Right atrium auricular region (tissue), 2 donors: ENCODE data around the gene DOCK1. TPM values are rescaled to one million over a fixed set of nuclear protein-coding genes. Genes with fewer than 3 reads are reported as not detected.

ENCODE experiments used
- DNase-seq: peaks from one replicate; pipeline ENCODE4 v3.0.0-alpha.2; 2019; ENCODE audit warnings: low spot score
- H3K27ac ChIP-seq, 2 donors: fragments of 200-600 bp; sonication (generic); 1 replicate in 1 of 2; 2 replicates in 1 of 2; pipeline ENCODE4 v1.5.1; 2016 to 2019
- H3K27me3 ChIP-seq, 2 donors: fragments of 200-600 bp; sonication (generic); one replicate each; pipeline versions ENCODE4 v1.5.1 to v1.6.0; 2017 to 2019
- H3K36me3 ChIP-seq: fragments of 200-600 bp; sonication (generic); one replicate; pipeline ENCODE4 v1.5.1; 2016
- H3K4me1 ChIP-seq, 2 donors: fragments of 200-600 bp; sonication (generic); one replicate each; pipeline versions ENCODE4 v1.5.1 to v1.6.0; 2017 to 2019
- H3K4me3 ChIP-seq, 2 donors: fragments of 200-600 bp; sonication (generic); 1 replicate in 1 of 2; 2 replicates in 1 of 2; pipeline ENCODE4 v1.5.1; 2017 to 2019; ENCODE audit warnings: mild to moderate bottlenecking in 1 of 2, moderate library complexity in 1 of 2
- H3K9me3 ChIP-seq, 2 donors: fragments of 200-600 bp; sonication (generic); one replicate each; pipeline ENCODE4 v1.5.1; 2019
- total RNA-seq, 2 donors: library from RNA; depleted of rRNA; stranded (reverse); fragments of >200 nt; gene quantifications; one replicate each; pipeline ENCODE4 v1.1.0, GENCODE V29; 2016
- TF ChIP-seq, protein P1 (sequence below), 2 donors: fragments of 200-600 bp; sonication (generic); IDR thresholded peaks; one replicate each; pipeline ENCODE4 v1.5.1; 2019; ENCODE audit warnings: antibody characterized with exemption in 2 of 2

Gene DOCK1
- total RNA-seq, 2 donors from 2014 or later = 13.0 to 16.8 TPM

DNA sequence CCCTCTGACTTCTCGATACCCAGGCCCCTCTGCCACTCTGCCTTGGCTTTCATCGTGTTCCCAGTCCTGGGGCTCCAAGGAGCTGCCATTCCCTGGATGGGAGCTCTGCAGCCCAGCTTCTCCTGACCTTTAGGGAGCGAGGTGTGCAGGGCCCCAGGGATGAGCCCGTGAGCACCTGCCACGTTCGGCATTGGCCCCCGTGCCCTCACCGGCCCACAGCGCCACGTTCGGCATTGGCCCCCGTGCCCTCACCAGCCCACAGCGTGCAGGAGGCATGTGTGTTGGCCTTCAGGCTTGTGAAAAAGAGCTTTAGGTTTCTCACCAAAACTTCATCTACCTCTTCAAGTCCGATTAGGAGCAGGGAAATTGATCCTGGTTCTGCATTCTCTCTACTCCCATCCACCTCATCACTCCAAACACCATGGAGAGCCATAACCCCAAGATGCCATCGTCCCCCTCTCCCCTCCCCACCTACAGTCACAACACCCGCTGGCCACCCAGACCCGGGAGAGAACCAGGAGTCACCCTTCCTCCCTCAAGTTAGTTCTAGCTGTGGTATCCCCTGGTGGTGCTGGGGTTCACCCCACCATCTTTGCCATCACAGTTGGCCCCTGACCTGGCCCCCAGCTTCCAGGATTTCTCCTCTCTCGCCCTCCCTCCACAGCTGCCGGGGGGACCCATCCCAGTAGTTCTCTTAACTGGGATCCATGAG lies 524.5 kb downstream of the DOCK1 start:
- no peaks in the 10 kb centered on the region for H3K4me1 ChIP-seq
- TF ChIP-seq, protein P1, sequence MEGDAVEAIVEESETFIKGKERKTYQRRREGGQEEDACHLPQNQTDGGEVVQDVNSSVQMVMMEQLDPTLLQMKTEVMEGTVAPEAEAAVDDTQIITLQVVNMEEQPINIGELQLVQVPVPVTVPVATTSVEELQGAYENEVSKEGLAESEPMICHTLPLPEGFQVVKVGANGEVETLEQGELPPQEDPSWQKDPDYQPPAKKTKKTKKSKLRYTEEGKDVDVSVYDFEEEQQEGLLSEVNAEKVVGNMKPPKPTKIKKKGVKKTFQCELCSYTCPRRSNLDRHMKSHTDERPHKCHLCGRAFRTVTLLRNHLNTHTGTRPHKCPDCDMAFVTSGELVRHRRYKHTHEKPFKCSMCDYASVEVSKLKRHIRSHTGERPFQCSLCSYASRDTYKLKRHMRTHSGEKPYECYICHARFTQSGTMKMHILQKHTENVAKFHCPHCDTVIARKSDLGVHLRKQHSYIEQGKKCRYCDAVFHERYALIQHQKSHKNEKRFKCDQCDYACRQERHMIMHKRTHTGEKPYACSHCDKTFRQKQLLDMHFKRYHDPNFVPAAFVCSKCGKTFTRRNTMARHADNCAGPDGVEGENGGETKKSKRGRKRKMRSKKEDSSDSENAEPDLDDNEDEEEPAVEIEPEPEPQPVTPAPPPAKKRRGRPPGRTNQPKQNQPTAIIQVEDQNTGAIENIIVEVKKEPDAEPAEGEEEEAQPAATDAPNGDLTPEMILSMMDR (IDR thresholded peaks at IDR 0.05) = no peak
- no peaks in the 10 kb centered on the region for H3K9me3 ChIP-seq
- no peak overlapping the region for H3K4me3 ChIP-seq
- DNase-seq = no peak
- H3K27ac ChIP-seq = no peak overlapping the region
- H3K36me3 ChIP-seq = peaks cover 22% of the 10 kb centered on the region
- no peaks in the 10 kb centered on the region for H3K27me3 ChIP-seq

DNA sequence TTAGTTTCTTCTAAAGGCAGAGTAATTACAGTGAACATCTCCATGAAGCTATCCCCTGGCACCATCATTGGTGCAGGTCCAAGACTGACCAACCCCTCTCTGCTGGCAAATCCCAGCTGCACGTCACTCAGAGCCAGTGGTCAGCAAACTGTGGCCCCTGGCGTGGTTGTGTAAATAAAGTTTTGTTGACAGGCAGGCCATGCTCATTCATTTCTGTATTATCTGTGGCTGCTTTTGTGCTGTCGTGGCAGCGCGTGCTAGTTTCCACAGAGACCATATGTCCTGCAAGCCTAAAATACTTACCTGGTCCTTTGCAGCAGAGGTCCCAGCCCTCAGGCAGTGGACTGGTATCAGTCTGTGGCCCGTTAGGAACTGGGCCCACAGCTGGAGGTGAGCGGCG lies 526.3 kb downstream of the DOCK1 start:
- Histone ChIP-seq H3K9me3 (no peaks in the 10 kb centered on the region), H3K27ac (no peak overlapping the region), H3K4me3 (no peak overlapping the region), H3K27me3 (no peaks in the 10 kb centered on the region), H3K4me1 (no peaks in the 10 kb centered on the region), H3K36me3 (peaks cover 12% of the 10 kb centered on the region)
- TF ChIP-seq, protein P1 (IDR thresholded peaks at IDR 0.05) = no peak
- no peak for DNase-seq

DNA sequence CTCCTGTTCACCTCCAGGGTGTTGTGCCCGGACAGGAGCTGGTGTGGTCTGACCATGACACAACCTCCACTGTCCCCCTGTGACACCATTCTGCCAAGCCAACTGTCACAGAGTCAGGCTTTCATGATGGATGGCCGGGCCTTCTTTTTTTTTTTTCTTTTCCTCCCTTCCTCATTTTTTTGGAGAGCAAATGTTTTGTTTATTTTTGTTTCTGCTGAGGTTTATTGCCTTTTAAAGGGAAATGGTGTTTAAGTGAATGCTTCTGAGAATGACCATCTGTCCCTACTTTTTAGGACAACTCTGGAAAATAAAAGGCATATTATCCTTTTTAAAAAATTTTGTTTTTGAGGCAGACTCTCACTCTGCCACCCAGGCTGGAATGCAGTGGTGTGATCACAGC lies 528.8 kb downstream of the DOCK1 start:
- TF ChIP-seq, protein P1 (IDR thresholded peaks at IDR 0.05) = no peak
- no peaks in the 10 kb centered on the region for H3K27me3 ChIP-seq
- H3K36me3 ChIP-seq = peaks cover 2% of the 10 kb centered on the region
- no peak overlapping the region for H3K27ac ChIP-seq
- DNase-seq = no peak
- H3K4me3 ChIP-seq = no peak overlapping the region
- no peaks in the 10 kb centered on the region for H3K9me3 ChIP-seq
- H3K4me1 ChIP-seq = no peaks in the 10 kb centered on the region

DNA sequence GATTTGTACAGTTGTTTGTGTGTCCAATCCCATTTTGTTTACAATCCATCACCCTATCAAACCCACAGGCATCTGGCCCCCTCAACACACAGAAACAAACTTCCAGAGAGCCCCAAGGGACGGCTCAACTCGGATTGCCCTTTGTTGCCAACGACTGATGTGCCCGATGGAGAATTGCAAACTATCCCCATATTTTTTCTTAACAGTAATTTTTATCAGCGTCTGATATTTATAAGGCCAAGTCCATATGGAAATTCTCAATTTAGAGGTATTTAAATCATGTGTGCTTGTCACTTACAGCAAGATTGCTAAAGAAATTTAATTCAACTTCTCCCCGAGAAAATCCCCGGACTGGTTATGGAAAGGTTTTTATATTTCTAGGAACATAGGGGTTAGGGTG lies 530.0 kb downstream of the DOCK1 start:
- TF ChIP-seq, protein P1 (IDR thresholded peaks at IDR 0.05) = no peak
- peaks cover 15% of the 10 kb centered on the region for H3K36me3 ChIP-seq
- H3K27me3 ChIP-seq = no peaks in the 10 kb centered on the region

DNA sequence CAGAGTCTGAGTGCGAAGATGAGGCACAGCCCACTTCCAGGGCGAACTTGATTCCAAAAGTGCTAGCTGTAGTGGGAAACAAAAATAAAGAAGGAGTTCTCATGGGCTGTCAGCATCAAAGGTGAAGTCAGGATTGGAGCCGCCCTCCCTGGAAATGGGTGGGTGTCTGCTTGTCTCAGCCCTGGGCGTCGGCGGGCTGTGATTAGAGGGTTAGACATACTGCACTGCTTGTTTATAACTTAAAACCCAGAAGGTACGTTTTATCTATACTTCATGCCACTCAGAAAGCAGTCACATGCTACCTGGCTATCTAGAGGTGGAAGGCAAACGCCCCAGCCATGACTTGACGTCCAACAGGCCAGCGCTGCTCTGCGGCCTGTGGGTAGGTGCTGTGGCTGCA lies 535.1 kb downstream of the DOCK1 start:
- DNase-seq = no peak
- TF ChIP-seq, protein P1 (IDR thresholded peaks at IDR 0.05) = no peak
- H3K36me3 ChIP-seq = peaks cover 29% of the 10 kb centered on the region
- no peaks in the 10 kb centered on the region for H3K9me3 ChIP-seq
- H3K27me3 ChIP-seq = no peaks in the 10 kb centered on the region
- no peak overlapping the region for H3K4me3 ChIP-seq
- no peak overlapping the region for H3K27ac ChIP-seq
- H3K4me1 ChIP-seq = no peaks in the 10 kb centered on the region

More for the DNA sequence above, 530.0 kb downstream of the DOCK1 start:
- no peak for DNase-seq
- Histone ChIP-seq H3K4me1 (no peaks in the 10 kb centered on the region), H3K27ac (no peak overlapping the region), H3K9me3 (no peaks in the 10 kb centered on the region), H3K4me3 (no peak overlapping the region)
